ENCODE results near the gene DIS3L2. TPM values are rescaled to one million over a fixed set of nuclear protein-coding genes. Genes with fewer than 3 reads are reported as not detected.

DIS3L2 gene
- total RNA-seq, 1 donor from 2014 or later: 32.2 TPM

DNA sequence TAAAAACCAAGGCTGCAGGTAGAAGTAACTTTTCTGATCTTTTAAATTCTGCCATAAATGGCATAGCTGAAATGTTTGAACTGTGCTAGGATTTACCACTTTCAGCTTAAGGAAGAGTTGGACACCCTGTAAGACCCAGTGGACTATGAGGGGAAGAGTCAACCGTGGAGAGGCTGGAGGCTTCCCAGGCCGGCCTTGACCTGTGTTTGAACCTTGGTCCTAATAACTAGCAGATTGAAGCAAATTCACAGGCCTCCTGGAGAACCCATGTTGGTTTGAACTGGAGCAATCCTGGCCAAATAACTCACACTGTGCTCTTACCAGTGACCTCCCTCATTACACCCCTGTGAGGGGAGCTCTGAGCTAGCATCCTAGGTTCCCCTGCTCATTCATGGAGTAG, 329.8 kb downstream of the DIS3L2 start:
- intact Hi-C loops (cut with DNase I): no loop called here
- DNase-seq (ENCODE audit: extremely low spot score in 2 of 2): no peak
- Histone ChIP-seq H3K27me3 (no peaks in the 10 kb centered on the region), H3K36me3 (no peaks in the 10 kb centered on the region), H3K4me1 (no peaks in the 10 kb centered on the region), H3K27ac (no peak overlapping the region), H3K4me3 (no peak overlapping the region), H3K9me3 (no peaks in the 10 kb centered on the region)
- TF ChIP-seq POLR2AphosphoS5 (IDR thresholded peaks at IDR 0.05; ENCODE audit: insufficient read depth in 1 of 2, low read depth in 1 of 2): no peak
- TF ChIP-seq, protein P1, sequence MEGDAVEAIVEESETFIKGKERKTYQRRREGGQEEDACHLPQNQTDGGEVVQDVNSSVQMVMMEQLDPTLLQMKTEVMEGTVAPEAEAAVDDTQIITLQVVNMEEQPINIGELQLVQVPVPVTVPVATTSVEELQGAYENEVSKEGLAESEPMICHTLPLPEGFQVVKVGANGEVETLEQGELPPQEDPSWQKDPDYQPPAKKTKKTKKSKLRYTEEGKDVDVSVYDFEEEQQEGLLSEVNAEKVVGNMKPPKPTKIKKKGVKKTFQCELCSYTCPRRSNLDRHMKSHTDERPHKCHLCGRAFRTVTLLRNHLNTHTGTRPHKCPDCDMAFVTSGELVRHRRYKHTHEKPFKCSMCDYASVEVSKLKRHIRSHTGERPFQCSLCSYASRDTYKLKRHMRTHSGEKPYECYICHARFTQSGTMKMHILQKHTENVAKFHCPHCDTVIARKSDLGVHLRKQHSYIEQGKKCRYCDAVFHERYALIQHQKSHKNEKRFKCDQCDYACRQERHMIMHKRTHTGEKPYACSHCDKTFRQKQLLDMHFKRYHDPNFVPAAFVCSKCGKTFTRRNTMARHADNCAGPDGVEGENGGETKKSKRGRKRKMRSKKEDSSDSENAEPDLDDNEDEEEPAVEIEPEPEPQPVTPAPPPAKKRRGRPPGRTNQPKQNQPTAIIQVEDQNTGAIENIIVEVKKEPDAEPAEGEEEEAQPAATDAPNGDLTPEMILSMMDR (IDR thresholded peaks at IDR 0.05): no peak
- TF ChIP-seq POLR2A (IDR thresholded peaks at IDR 0.05): no peak

DNA sequence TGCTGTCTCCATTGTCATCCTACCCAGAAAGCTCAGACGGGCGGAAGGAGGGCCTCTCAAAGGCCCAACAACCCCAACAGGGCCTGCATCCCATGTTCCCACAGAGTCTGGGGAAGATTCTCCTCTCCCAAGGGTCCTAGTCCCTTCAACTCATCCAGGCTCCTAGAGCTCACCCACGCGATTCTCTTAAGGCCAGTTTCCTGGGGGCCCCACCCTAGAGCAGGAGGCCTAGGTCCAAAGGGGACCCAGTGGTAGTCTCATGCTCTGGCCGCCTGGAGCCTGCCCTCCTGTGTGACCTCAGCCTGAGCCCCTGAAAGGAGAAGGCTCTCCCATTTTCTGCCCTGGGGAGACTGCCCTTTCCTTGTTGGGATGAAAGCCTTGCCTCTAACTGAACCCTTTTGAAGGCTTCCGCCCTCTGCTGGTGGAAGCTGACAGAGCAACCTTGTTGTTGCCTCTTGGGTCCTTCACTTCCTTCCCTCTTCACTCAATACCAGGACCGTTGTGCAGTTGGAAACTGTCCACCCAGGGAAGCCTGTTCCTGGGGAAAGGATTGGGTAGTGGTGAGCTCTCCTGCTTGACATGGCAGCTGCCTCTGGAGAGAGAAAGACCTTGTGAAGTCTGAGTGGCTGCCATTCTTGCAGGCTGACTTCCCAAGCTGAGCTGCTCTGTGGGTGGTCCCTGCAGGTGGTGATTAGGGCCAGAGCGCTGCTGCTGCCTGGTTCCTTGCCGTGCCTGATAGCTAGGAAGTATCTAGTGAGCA, 331.1 kb downstream of the DIS3L2 start:
- no peaks in the 10 kb centered on the region for H3K36me3 ChIP-seq
- no peaks in the 10 kb centered on the region for H3K27me3 ChIP-seq
- no peak for DNase-seq (ENCODE audit: extremely low spot score in 2 of 2)
- no peaks in the 10 kb centered on the region for H3K9me3 ChIP-seq
- TF ChIP-seq POLR2A (IDR thresholded peaks at IDR 0.05): no peak
- no peak for TF ChIP-seq POLR2AphosphoS5 (IDR thresholded peaks at IDR 0.05; ENCODE audit: insufficient read depth in 1 of 2, low read depth in 1 of 2)
- TF ChIP-seq, protein P1 (IDR thresholded peaks at IDR 0.05): peak in 1 of 3 experiments; percentile 20
- no peak overlapping the region for H3K27ac ChIP-seq
- intact Hi-C loops (cut with DNase I): no loop called here
- no peaks in the 10 kb centered on the region for H3K4me1 ChIP-seq
- H3K4me3 ChIP-seq: no peak overlapping the region

DNA sequence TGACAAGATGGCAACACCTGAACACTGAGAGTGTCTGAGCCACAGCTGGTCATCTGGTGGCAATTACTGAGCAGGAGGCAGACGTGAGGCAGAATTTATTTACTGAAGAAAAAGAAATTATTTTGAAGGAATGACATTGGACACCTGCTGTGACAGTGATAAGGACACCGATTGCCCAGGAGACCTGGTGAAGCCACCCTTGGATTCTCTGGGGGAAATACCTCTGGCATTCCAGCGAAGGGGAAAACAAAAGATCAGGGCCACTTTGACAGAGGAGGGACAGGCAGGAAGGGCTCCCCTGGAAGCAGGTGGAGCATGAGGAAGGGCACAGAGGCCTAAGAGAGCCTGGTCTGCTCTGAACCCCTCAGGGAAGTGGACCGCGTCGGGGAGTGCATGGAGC, 331.7 kb downstream of the DIS3L2 start:
- H3K36me3 ChIP-seq: no peaks in the 10 kb centered on the region
- intact Hi-C loops (cut with DNase I): no loop called here
- no peak overlapping the region for H3K4me3 ChIP-seq
- no peak overlapping the region for H3K27ac ChIP-seq
- DNase-seq (ENCODE audit: extremely low spot score in 2 of 2): no peak
- no peaks in the 10 kb centered on the region for H3K27me3 ChIP-seq
- H3K9me3 ChIP-seq: no peaks in the 10 kb centered on the region
- TF ChIP-seq POLR2AphosphoS5 (IDR thresholded peaks at IDR 0.05; ENCODE audit: insufficient read depth in 1 of 2, low read depth in 1 of 2) (no peak), POLR2A (IDR thresholded peaks at IDR 0.05) (no peak)
- TF ChIP-seq, protein P1 (IDR thresholded peaks at IDR 0.05): no peak
- H3K4me1 ChIP-seq: no peaks in the 10 kb centered on the region

DNA sequence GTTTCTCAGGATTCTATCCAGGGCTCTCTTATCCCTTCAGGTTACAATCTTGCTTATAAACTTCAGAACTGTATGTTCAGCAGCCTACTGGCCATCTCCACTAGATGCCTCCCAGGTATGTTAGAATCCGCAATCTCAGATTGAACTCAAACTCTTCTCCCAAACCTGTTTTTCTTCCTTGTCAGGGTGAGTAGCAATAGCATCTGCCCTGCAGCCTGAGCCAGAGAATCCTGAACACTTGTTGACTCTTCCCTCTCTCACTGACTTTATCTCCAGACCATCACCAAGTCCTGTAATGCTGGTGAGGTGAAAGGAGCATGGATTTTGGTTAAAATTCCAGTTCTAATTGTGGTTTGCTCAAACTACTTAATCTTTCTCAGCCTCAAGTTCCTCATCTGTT, 334.5 kb downstream of the DIS3L2 start:
- Histone ChIP-seq H3K9me3 (no peaks in the 10 kb centered on the region), H3K27ac (no peak overlapping the region), H3K4me1 (no peaks in the 10 kb centered on the region), H3K27me3 (no peaks in the 10 kb centered on the region), H3K36me3 (peaks cover 0 to 6% of the 10 kb centered on the region in 2 donors), H3K4me3 (no peak overlapping the region)
- intact Hi-C loops (cut with DNase I): no loop called here
- no peak for DNase-seq (ENCODE audit: extremely low spot score in 2 of 2)
- TF ChIP-seq POLR2A (IDR thresholded peaks at IDR 0.05): no peak
- no peak for TF ChIP-seq POLR2AphosphoS5 (IDR thresholded peaks at IDR 0.05; ENCODE audit: insufficient read depth in 1 of 2, low read depth in 1 of 2)
- TF ChIP-seq, protein P1 (IDR thresholded peaks at IDR 0.05): no peak

DNA sequence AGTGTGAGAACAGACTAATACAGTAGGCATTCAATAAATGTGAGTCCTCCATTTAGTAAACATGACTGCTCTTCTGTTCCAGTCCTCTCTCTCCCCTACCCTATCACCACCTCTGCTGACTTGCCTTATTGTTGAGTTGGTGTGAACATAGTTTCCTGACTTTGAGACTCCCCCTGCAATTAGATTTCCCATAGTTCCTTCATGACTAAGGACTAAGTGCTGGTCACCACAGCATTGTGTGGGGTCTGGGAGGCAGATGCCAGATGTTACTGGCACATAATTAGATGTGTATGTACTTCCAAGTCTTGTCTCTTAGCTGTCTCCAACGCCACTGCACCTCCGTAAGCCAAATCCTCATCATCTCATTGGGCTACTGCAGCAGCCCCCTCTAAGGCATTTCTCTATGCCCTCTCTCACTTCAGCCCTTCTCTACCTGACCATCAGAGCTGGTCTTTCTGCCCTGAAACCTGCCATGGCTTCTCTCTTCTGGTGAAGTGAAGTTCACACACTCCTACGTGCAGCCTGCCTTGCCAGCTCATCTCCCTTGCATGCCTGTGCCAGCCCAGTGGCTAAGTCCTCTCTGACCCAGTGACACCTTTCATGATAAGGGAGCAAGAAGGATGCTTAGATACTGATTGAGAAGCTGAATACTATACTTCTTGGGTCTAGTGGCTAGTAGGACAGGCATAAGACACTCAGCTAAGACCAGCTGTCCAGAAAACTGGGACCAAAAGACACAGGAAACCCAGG, 335.4 kb downstream of the DIS3L2 start:
- TF ChIP-seq POLR2A (IDR thresholded peaks at IDR 0.05): no peak
- TF ChIP-seq, protein P1 (IDR thresholded peaks at IDR 0.05): no peak
- TF ChIP-seq POLR2AphosphoS5 (IDR thresholded peaks at IDR 0.05; ENCODE audit: insufficient read depth in 1 of 2, low read depth in 1 of 2): no peak
- H3K36me3 ChIP-seq: peaks cover 0 to 6% of the 10 kb centered on the region in 2 donors
- H3K27ac ChIP-seq: no peak overlapping the region
- no peaks in the 10 kb centered on the region for H3K4me1 ChIP-seq
- H3K27me3 ChIP-seq: no peaks in the 10 kb centered on the region
- no peak overlapping the region for H3K4me3 ChIP-seq
- intact Hi-C loops (cut with DNase I): no loop called here
- no peaks in the 10 kb centered on the region for H3K9me3 ChIP-seq
- no peak for DNase-seq (ENCODE audit: extremely low spot score in 2 of 2)
